A673 (cell line): ENCODE results near the gene CDH20. TPM values are rescaled to one million over a fixed set of nuclear protein-coding genes. Genes with fewer than 3 reads are reported as not detected.

ENCODE experiments used
- BruUV-seq: library from RNA; stranded (reverse); fragments of 400-500 nt; replicated peaks from 2 replicates; lab custom pipeline; 2021; lab: Mats Ljungman, UMichigan
- CTCF ChIA-PET: fragments of 300-600 bp; sonication (Branson Sonifier 250); formaldehyde crosslinking; loops from one replicate; lab custom pipeline; 2022; ENCODE audit warnings: antibody characterized with exemption; lab: Charles Lee
- POLR2A ChIA-PET: fragments of 300-600 bp; sonication (Branson Sonifier 250); formaldehyde crosslinking; loops from one replicate; lab custom pipeline; 2022; ENCODE audit warnings: antibody characterized with exemption; ENCODE audit not compliant: low non-redundant PET; lab: Charles Lee
- DNase-seq: peaks from one replicate; pipeline ENCODE4 v3.0.0-alpha.2; 2015; ENCODE audit warnings: low spot score
- H3K27ac ChIP-seq: fragments of 200-600 bp; sonication (generic); 2 replicates; pipeline ENCODE4 v1.5.1; 2016; ENCODE audit warnings: mixed run types, low read depth, mild to moderate bottlenecking, mixed read lengths, antibody characterized with exemption, low read length; ENCODE audit not compliant: poor library complexity, severe bottlenecking
- H3K27me3 ChIP-seq: fragments of 200-600 bp; sonication (generic); replicated peaks from 2 replicates; pipeline ENCODE4 v1.6.1; 2017; ENCODE audit warnings: mixed run types, low read depth, mild to moderate bottlenecking, mixed read lengths, antibody characterized with exemption, low read length; ENCODE audit not compliant: insufficient read depth, poor library complexity
- H3K36me3 ChIP-seq: fragments of 200-600 bp; sonication (generic); 2 replicates; pipeline ENCODE4 v1.6.1; 2016; ENCODE audit warnings: mixed run types, mild to moderate bottlenecking, mixed read lengths, antibody characterized with exemption, low read length; ENCODE audit not compliant: insufficient read depth, poor library complexity, severe bottlenecking
- H3K4me1 ChIP-seq: fragments of 200-600 bp; sonication (generic); 2 replicates; pipeline ENCODE4 v1.6.1; 2017; ENCODE audit warnings: mixed run types, mild to moderate bottlenecking, mixed read lengths, antibody characterized with exemption, low read length; ENCODE audit not compliant: insufficient read depth, poor library complexity, severe bottlenecking
- H3K4me3 ChIP-seq: fragments of 200-600 bp; sonication (generic); 2 replicates; pipeline ENCODE4 v1.5.1; 2016; ENCODE audit warnings: low read depth, mixed run types, mild to moderate bottlenecking, mixed read lengths, low read length; ENCODE audit not compliant: poor library complexity, severe bottlenecking
- H3K9me3 ChIP-seq: fragments of 200-600 bp; sonication (generic); 2 replicates; pipeline ENCODE4 v1.6.1; 2016; ENCODE audit warnings: mixed run types, low read depth, mild to moderate bottlenecking, mixed read lengths, antibody characterized with exemption, low read length; ENCODE audit not compliant: poor library complexity, severe bottlenecking
- EZH2 ChIP-seq: fragments of 200-600 bp; sonication (generic); IDR thresholded peaks from 2 replicates; pipeline ENCODE4 v1.6.1; 2017; ENCODE audit warnings: borderline replicate concordance, low read depth, mild to moderate bottlenecking, mixed read lengths, antibody characterized with exemption, low read length; ENCODE audit not compliant: poor library complexity, severe bottlenecking
- intact Hi-C: fragments of 100-400 bp; cut with micrococcal nuclease; formaldehyde crosslinking; loops from one replicate; pipeline ENCODE4 v1.10.0; 2022; ENCODE audit not compliant: unreplicated experiment
- total RNA-seq: library from RNA; stranded (reverse); gene quantifications from 2 replicates; pipeline ENCODE4 v1.2.3, GENCODE V29; 2021
- TF ChIP-seq, protein P1 (sequence below): fragments of 300-800, 200-600 bp; sonication (generic); conservative IDR thresholded peaks from 2 replicates; pipeline ENCODE4 v1.5.1; 2017; ENCODE audit warnings: low read depth, mild to moderate bottlenecking, antibody characterized with exemption, low read length, moderate library complexity, mixed read lengths

The CDH20 gene
- total RNA-seq, 1 experiment from 2014 or later: 0.21 TPM

DNA sequence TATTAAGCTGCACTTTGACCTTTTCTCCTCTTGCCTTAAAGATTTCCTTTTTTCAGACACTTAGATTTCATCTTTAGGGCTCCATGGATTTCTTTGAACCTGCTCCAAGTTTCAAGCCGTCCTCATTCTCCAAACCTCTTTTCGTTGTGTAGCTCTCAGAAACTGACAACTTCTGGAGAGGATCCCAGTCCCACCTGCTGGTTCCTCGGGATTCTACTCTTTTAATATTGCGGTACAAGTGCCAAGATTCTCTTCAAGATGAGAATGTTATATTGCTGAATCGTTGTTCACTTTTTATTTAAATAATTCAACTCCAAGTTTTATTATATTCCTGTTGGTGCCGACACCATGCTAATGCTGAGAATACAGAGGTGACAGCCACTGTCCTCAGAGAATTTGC lies 141.1 kb downstream of the CDH20 start:
- POLR2A ChIA-PET: no interaction called here
- H3K4me3 ChIP-seq: no peak overlapping the region
- H3K27me3 ChIP-seq: peaks cover 99% of the 10 kb centered on the region
- no TSS peak for BruUV-seq
- H3K4me1 ChIP-seq: no peaks in the 10 kb centered on the region
- CTCF ChIA-PET: no interaction called here
- intact Hi-C loops: no loop called here
- H3K36me3 ChIP-seq: no peaks in the 10 kb centered on the region
- DNase-seq: no peak
- no peak for TF ChIP-seq EZH2
- TF ChIP-seq, protein P1, sequence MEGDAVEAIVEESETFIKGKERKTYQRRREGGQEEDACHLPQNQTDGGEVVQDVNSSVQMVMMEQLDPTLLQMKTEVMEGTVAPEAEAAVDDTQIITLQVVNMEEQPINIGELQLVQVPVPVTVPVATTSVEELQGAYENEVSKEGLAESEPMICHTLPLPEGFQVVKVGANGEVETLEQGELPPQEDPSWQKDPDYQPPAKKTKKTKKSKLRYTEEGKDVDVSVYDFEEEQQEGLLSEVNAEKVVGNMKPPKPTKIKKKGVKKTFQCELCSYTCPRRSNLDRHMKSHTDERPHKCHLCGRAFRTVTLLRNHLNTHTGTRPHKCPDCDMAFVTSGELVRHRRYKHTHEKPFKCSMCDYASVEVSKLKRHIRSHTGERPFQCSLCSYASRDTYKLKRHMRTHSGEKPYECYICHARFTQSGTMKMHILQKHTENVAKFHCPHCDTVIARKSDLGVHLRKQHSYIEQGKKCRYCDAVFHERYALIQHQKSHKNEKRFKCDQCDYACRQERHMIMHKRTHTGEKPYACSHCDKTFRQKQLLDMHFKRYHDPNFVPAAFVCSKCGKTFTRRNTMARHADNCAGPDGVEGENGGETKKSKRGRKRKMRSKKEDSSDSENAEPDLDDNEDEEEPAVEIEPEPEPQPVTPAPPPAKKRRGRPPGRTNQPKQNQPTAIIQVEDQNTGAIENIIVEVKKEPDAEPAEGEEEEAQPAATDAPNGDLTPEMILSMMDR: no peak
- no peak overlapping the region for H3K27ac ChIP-seq
- no peaks in the 10 kb centered on the region for H3K9me3 ChIP-seq

DNA sequence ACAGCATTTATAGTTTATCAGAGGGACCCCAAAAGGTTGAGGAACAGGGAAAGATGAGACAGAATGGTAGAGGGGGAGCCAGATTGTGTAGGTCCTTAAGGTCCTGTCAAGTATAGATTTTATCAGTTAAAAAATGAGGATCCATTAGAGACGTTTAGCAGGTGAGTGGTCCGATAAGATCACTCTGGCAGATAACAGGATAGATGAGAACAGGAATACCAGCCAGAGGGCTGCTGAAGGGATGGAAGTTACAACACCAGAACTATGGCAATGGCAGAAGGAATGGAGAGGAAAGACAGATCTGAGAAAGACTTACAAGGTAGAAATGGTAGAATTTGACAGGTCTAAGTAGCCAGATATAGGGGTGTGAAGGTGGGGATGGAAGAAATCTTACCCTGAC lies 141.7 kb downstream of the CDH20 start:
- CTCF ChIA-PET: no interaction called here

DNA sequence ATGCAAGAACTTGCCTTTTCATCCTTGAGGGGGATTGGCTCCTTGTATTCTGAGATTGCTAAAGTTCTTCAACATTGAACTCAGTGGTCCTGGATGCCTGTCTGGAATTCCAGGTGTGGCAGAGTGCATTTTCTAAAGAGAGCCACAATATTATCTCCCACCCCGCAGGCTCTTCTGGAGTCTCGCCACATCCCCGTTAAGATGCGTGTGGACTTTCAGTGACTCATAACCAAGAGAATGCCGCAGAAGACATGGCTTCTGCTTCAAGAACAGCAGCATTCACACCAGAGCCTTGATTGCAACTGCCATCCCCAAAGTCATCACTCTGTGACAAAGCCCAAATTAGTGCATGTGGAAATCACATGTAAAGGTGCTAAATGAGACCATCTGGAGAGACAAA lies 142.7 kb downstream of the CDH20 start:
- CTCF ChIA-PET: no interaction called here
- POLR2A ChIA-PET: no interaction called here
- H3K9me3 ChIP-seq: no peaks in the 10 kb centered on the region
- no peak for DNase-seq
- H3K4me3 ChIP-seq: no peak overlapping the region
- no peak overlapping the region for H3K27ac ChIP-seq
- intact Hi-C loops: no loop called here
- BruUV-seq: no TSS peak
- no peaks in the 10 kb centered on the region for H3K36me3 ChIP-seq
- TF ChIP-seq, protein P1: no peak
- no peak for TF ChIP-seq EZH2
- H3K27me3 ChIP-seq: peaks cover 91% of the 10 kb centered on the region
- H3K4me1 ChIP-seq: no peaks in the 10 kb centered on the region

More for the DNA sequence above, 141.7 kb downstream of the CDH20 start:
- H3K27ac ChIP-seq: no peak overlapping the region
- intact Hi-C loops: no loop called here
- BruUV-seq: no TSS peak
- H3K4me1 ChIP-seq: no peaks in the 10 kb centered on the region
- no peaks in the 10 kb centered on the region for H3K9me3 ChIP-seq
- H3K4me3 ChIP-seq: no peak overlapping the region
- H3K36me3 ChIP-seq: no peaks in the 10 kb centered on the region
- DNase-seq: no peak
- H3K27me3 ChIP-seq: peaks cover 98% of the 10 kb centered on the region
- TF ChIP-seq, protein P1: no peak
- TF ChIP-seq EZH2: no peak
- POLR2A ChIA-PET: no interaction called here
